ENCODE data around the gene RAB13. TPM values are rescaled to one million over a fixed set of nuclear protein-coding genes. Genes with fewer than 3 reads are reported as not detected.

The RAB13 gene
- total and polyA plus RNA-seq, 2 of the 13 experiments (the other 11 are each of a cell fraction or from before 2014, with no cell fraction given): 15.9 to 24.7 TPM

DNA sequence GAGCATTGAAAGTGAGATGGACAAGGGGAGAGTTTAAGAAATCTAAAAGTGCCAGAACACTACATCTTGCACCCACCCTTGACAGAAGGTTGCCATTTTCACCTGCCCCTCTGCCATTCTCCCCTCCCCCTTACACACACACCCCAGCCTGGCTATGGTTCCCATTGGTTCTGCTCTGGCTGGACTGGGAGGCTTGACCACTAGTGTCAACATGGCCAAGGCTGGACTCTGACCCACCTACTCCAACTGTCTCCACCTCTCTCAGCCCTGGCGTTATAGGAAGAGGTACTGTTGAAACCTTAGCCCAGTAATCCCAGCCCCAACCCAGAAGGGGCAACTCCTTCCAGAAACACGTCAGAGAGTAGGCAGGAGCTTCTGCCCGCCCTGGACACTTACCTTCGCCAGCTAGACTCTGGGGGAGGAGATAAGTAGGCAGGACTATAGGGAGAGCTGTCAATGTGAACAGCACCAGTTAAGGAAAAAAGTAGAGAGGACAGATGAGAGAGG lies 32.2 kb downstream of the RAB13 start (continued):
- no peak for TF ChIP-seq MAZ (IDR thresholded peaks at IDR 0.05; ENCODE audit: borderline replicate concordance, low read depth, low read length)
- TF ChIP-seq MAZ (CRISPR knock-in tag; IDR thresholded peaks at IDR 0.05; ENCODE audit: low read depth): no peak
- no peak for TF ChIP-seq THYN1 (CRISPR knock-in tag; IDR thresholded peaks at IDR 0.05; ENCODE audit: borderline replicate concordance, low read depth)
- TF ChIP-seq, protein P1, sequence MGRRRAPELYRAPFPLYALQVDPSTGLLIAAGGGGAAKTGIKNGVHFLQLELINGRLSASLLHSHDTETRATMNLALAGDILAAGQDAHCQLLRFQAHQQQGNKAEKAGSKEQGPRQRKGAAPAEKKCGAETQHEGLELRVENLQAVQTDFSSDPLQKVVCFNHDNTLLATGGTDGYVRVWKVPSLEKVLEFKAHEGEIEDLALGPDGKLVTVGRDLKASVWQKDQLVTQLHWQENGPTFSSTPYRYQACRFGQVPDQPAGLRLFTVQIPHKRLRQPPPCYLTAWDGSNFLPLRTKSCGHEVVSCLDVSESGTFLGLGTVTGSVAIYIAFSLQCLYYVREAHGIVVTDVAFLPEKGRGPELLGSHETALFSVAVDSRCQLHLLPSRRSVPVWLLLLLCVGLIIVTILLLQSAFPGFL (CRISPR knock-in tag; IDR thresholded peaks at IDR 0.05): no peak
- TF ChIP-seq, protein P2, sequence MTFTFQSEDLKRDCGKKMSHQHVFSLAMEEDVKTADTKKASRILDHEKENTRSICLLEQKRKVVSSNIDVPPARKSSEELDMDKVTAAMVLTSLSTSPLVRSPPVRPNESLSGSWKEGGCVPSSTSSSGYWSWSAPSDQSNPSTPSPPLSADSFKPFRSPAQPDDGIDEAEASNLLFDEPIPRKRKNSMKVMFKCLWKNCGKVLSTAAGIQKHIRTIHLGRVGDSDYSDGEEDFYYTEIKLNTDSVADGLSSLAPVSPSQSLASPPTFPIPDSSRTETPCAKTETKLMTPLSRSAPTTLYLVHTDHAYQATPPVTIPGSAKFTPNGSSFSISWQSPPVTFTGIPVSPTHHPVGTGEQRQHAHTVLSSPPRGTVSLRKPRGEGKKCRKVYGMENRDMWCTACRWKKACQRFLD (CRISPR knock-in tag; IDR thresholded peaks at IDR 0.05; ENCODE audit: borderline replicate concordance): no peak
- TF ChIP-seq ZNF614 (CRISPR knock-in tag; IDR thresholded peaks at IDR 0.05; ENCODE audit: borderline replicate concordance): no peak
- TF ChIP-seq ZSCAN9 (CRISPR knock-in tag; IDR thresholded peaks at IDR 0.05; ENCODE audit: borderline replicate concordance): peak; percentile 19; the same call in 1 of the 2 replicates
- TF ChIP-seq IKZF4 (CRISPR knock-in tag; IDR thresholded peaks at IDR 0.05; ENCODE audit: borderline replicate concordance, low read depth, not compliant biosample characterization): no peak
- no peak for TF ChIP-seq GABPA (IDR thresholded peaks at IDR 0.05; ENCODE audit: low read depth, low read length)
- TF ChIP-seq GABPA (CRISPR knock-in tag; IDR thresholded peaks at IDR 0.05; ENCODE audit: low read depth): peak; percentile 47; the same call in 1 of the 2 replicates
- no peak for TF ChIP-seq NFKB2 (CRISPR knock-in tag; IDR thresholded peaks at IDR 0.05; ENCODE audit: borderline replicate concordance)
- no peak for TF ChIP-seq SOX6 (IDR thresholded peaks at IDR 0.05)
- peak; percentile 38; the same call in 1 of the 2 replicates for TF ChIP-seq SOX6 (CRISPR knock-in tag; IDR thresholded peaks at IDR 0.05)
- TF ChIP-seq BORCS8-MEF2B (CRISPR knock-in tag; IDR thresholded peaks at IDR 0.05): no peak
- TF ChIP-seq, protein P3, sequence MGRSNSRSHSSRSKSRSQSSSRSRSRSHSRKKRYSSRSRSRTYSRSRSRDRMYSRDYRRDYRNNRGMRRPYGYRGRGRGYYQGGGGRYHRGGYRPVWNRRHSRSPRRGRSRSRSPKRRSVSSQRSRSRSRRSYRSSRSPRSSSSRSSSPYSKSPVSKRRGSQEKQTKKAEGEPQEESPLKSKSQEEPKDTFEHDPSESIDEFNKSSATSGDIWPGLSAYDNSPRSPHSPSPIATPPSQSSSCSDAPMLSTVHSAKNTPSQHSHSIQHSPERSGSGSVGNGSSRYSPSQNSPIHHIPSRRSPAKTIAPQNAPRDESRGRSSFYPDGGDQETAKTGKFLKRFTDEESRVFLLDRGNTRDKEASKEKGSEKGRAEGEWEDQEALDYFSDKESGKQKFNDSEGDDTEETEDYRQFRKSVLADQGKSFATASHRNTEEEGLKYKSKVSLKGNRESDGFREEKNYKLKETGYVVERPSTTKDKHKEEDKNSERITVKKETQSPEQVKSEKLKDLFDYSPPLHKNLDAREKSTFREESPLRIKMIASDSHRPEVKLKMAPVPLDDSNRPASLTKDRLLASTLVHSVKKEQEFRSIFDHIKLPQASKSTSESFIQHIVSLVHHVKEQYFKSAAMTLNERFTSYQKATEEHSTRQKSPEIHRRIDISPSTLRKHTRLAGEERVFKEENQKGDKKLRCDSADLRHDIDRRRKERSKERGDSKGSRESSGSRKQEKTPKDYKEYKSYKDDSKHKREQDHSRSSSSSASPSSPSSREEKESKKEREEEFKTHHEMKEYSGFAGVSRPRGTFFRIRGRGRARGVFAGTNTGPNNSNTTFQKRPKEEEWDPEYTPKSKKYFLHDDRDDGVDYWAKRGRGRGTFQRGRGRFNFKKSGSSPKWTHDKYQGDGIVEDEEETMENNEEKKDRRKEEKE (IDR thresholded peaks at IDR 0.05): no peak
- TF ChIP-seq ZNF761 (CRISPR knock-in tag; conservative IDR thresholded peaks at IDR 0.05): no peak
- TF ChIP-seq, protein P4, sequence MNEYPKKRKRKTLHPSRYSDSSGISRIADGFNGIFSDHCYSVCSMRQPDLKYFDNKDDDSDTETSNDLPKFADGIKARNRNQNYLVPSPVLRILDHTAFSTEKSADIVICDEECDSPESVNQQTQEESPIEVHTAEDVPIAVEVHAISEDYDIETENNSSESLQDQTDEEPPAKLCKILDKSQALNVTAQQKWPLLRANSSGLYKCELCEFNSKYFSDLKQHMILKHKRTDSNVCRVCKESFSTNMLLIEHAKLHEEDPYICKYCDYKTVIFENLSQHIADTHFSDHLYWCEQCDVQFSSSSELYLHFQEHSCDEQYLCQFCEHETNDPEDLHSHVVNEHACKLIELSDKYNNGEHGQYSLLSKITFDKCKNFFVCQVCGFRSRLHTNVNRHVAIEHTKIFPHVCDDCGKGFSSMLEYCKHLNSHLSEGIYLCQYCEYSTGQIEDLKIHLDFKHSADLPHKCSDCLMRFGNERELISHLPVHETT (CRISPR knock-in tag; conservative IDR thresholded peaks at IDR 0.05): no peak
- no peak for TF ChIP-seq ZFY (CRISPR knock-in tag; IDR thresholded peaks at IDR 0.05)
- TF ChIP-seq, protein P5, sequence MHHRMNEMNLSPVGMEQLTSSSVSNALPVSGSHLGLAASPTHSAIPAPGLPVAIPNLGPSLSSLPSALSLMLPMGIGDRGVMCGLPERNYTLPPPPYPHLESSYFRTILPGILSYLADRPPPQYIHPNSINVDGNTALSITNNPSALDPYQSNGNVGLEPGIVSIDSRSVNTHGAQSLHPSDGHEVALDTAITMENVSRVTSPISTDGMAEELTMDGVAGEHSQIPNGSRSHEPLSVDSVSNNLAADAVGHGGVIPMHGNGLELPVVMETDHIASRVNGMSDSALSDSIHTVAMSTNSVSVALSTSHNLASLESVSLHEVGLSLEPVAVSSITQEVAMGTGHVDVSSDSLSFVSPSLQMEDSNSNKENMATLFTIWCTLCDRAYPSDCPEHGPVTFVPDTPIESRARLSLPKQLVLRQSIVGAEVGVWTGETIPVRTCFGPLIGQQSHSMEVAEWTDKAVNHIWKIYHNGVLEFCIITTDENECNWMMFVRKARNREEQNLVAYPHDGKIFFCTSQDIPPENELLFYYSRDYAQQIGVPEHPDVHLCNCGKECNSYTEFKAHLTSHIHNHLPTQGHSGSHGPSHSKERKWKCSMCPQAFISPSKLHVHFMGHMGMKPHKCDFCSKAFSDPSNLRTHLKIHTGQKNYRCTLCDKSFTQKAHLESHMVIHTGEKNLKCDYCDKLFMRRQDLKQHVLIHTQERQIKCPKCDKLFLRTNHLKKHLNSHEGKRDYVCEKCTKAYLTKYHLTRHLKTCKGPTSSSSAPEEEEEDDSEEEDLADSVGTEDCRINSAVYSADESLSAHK (CRISPR knock-in tag; IDR thresholded peaks at IDR 0.05; ENCODE audit: borderline replicate concordance): no peak
- TF ChIP-seq HES4 (CRISPR knock-in tag; IDR thresholded peaks at IDR 0.05; ENCODE audit: borderline replicate concordance): no peak
